ENCODE data around the gene OR52E1. TPM values are rescaled to one million over a fixed set of nuclear protein-coding genes. Genes with fewer than 3 reads are reported as not detected.

OR52E1 gene
- total and polyA plus RNA-seq, 2 of the 8 experiments (the other 6 are each of a cell fraction or from before 2014, with no cell fraction given), result not detected

DNA sequence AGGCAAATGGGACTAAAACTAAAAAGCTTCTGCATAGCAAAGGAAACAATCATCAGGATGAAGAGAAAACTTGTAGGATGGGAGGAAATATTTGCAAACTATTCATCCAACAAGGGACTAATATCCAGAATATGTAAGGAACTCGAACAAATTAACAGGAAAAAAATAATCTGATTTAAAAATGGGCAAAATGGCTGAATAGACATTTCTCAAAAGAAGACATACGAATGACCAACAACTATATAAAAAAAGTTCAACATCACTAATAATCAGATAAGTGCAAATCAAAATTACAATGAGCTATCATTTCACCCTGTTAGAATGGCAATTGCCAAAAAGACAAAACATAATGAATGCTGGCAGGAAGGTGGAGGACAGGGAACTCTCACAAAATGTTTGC, 12.0 kb downstream of the OR52E1 start (continued):
- TF ChIP-seq, protein P1, sequence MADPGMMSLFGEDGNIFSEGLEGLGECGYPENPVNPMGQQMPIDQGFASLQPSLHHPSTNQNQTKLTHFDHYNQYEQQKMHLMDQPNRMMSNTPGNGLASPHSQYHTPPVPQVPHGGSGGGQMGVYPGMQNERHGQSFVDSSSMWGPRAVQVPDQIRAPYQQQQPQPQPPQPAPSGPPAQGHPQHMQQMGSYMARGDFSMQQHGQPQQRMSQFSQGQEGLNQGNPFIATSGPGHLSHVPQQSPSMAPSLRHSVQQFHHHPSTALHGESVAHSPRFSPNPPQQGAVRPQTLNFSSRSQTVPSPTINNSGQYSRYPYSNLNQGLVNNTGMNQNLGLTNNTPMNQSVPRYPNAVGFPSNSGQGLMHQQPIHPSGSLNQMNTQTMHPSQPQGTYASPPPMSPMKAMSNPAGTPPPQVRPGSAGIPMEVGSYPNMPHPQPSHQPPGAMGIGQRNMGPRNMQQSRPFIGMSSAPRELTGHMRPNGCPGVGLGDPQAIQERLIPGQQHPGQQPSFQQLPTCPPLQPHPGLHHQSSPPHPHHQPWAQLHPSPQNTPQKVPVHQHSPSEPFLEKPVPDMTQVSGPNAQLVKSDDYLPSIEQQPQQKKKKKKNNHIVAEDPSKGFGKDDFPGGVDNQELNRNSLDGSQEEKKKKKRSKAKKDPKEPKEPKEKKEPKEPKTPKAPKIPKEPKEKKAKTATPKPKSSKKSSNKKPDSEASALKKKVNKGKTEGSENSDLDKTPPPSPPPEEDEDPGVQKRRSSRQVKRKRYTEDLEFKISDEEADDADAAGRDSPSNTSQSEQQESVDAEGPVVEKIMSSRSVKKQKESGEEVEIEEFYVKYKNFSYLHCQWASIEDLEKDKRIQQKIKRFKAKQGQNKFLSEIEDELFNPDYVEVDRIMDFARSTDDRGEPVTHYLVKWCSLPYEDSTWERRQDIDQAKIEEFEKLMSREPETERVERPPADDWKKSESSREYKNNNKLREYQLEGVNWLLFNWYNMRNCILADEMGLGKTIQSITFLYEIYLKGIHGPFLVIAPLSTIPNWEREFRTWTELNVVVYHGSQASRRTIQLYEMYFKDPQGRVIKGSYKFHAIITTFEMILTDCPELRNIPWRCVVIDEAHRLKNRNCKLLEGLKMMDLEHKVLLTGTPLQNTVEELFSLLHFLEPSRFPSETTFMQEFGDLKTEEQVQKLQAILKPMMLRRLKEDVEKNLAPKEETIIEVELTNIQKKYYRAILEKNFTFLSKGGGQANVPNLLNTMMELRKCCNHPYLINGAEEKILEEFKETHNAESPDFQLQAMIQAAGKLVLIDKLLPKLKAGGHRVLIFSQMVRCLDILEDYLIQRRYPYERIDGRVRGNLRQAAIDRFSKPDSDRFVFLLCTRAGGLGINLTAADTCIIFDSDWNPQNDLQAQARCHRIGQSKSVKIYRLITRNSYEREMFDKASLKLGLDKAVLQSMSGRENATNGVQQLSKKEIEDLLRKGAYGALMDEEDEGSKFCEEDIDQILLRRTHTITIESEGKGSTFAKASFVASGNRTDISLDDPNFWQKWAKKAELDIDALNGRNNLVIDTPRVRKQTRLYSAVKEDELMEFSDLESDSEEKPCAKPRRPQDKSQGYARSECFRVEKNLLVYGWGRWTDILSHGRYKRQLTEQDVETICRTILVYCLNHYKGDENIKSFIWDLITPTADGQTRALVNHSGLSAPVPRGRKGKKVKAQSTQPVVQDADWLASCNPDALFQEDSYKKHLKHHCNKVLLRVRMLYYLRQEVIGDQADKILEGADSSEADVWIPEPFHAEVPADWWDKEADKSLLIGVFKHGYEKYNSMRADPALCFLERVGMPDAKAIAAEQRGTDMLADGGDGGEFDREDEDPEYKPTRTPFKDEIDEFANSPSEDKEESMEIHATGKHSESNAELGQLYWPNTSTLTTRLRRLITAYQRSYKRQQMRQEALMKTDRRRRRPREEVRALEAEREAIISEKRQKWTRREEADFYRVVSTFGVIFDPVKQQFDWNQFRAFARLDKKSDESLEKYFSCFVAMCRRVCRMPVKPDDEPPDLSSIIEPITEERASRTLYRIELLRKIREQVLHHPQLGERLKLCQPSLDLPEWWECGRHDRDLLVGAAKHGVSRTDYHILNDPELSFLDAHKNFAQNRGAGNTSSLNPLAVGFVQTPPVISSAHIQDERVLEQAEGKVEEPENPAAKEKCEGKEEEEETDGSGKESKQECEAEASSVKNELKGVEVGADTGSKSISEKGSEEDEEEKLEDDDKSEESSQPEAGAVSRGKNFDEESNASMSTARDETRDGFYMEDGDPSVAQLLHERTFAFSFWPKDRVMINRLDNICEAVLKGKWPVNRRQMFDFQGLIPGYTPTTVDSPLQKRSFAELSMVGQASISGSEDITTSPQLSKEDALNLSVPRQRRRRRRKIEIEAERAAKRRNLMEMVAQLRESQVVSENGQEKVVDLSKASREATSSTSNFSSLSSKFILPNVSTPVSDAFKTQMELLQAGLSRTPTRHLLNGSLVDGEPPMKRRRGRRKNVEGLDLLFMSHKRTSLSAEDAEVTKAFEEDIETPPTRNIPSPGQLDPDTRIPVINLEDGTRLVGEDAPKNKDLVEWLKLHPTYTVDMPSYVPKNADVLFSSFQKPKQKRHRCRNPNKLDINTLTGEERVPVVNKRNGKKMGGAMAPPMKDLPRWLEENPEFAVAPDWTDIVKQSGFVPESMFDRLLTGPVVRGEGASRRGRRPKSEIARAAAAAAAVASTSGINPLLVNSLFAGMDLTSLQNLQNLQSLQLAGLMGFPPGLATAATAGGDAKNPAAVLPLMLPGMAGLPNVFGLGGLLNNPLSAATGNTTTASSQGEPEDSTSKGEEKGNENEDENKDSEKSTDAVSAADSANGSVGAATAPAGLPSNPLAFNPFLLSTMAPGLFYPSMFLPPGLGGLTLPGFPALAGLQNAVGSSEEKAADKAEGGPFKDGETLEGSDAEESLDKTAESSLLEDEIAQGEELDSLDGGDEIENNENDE (IDR thresholded peaks at IDR 0.05; ENCODE audit: insufficient replicate concordance, low read length), result no peak
- TF ChIP-seq KDM1A (IDR thresholded peaks at IDR 0.05; ENCODE audit: borderline replicate concordance, low read length), result no peak
- no peak for TF ChIP-seq EP300 (IDR thresholded peaks at IDR 0.05; ENCODE audit: borderline replicate concordance in 1 of 2, low read depth in 2 of 2, low read length in 2 of 2)
- TF ChIP-seq, protein P2, sequence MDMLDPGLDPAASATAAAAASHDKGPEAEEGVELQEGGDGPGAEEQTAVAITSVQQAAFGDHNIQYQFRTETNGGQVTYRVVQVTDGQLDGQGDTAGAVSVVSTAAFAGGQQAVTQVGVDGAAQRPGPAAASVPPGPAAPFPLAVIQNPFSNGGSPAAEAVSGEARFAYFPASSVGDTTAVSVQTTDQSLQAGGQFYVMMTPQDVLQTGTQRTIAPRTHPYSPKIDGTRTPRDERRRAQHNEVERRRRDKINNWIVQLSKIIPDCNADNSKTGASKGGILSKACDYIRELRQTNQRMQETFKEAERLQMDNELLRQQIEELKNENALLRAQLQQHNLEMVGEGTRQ (IDR thresholded peaks at IDR 0.05; ENCODE audit: low read length), result no peak
- TF ChIP-seq TAF7 (optimal IDR thresholded peaks at IDR 0.05; ENCODE audit: borderline replicate concordance, low read depth, low read length), result no peak
- TF ChIP-seq SIX5 (IDR thresholded peaks at IDR 0.05; ENCODE audit: low read depth, low read length), result no peak
- no peak for TF ChIP-seq SIRT6 (IDR thresholded peaks at IDR 0.05; ENCODE audit: low read length)
- TF ChIP-seq GABPA (IDR thresholded peaks at IDR 0.05; ENCODE audit: borderline replicate concordance, insufficient read depth, low read length), result no peak
- TF ChIP-seq POLR2AphosphoS5 (IDR thresholded peaks at IDR 0.05; ENCODE audit: low read depth, low read length), result no peak
- no peak for TF ChIP-seq SUZ12 (IDR thresholded peaks at IDR 0.05; ENCODE audit: low read length)
